Prostate gland (tissue), 2 donors: ENCODE measurements around the gene FRMPD2. TPM values are rescaled to one million over a fixed set of nuclear protein-coding genes. Genes with fewer than 3 reads are reported as not detected.
A peak's percentile ranks its signal among the peaks of the same experiment; 100 is the strongest.

Experiments used
- DNase-seq: peaks from one replicate; pipeline ENCODE4 v3.0.0-alpha.2; 2019; ENCODE audit warnings: low spot score
- H3K27ac ChIP-seq, 2 donors: fragments of 200-600 bp; sonication (generic); 2 replicates each; pipeline ENCODE4 v1.5.1; 2017 to 2019
- H3K27me3 ChIP-seq: fragments of 200-600 bp; sonication (generic); replicated peaks from 2 replicates; pipeline ENCODE4 v1.5.1; 2019; ENCODE audit not compliant: insufficient read depth
- H3K36me3 ChIP-seq, 2 donors: fragments of 200-600 bp; sonication (generic); 1 replicate in 1 of 2; 2 replicates in 1 of 2; pipeline versions ENCODE4 v1.5.1 to v1.8.1; 2017 to 2019
- H3K4me1 ChIP-seq: fragments of 200-600 bp; sonication (generic); replicated peaks from 2 replicates; pipeline ENCODE4 v1.5.1; 2019
- H3K4me3 ChIP-seq, 2 donors: fragments of 200-600 bp; sonication (generic); 2 replicates each; pipeline ENCODE4 v1.5.1; 2017 to 2019
- H3K9me3 ChIP-seq: fragments of 200-600 bp; sonication (generic); 2 replicates; pipeline ENCODE4 v1.5.1; 2017
- POLR2A ChIP-seq: fragments of 450-650 bp; IDR thresholded peaks from one replicate; pipeline ENCODE4 v1.6.1; 2016; ENCODE audit warnings: antibody characterized with exemption, mild to moderate bottlenecking
- POLR2AphosphoS5 ChIP-seq: sonication (generic); formaldehyde crosslinking; IDR thresholded peaks from one replicate; pipeline ENCODE4 v1.6.1; 2017; ENCODE audit warnings: antibody characterized with exemption
- WGBS: methylation state at CpG from one replicate; pipeline ENCODE4 v1.1.5; 2018; 5-methylcytosine and 5-hydroxymethylcytosine counted together
- intact Hi-C: fragments of 100-400 bp; cut with DNase I; formaldehyde crosslinking; loops from one replicate; pipeline ENCODE4 v1.14.2; 2022
- total RNA-seq, 2 donors: library from RNA; depleted of rRNA; stranded (reverse); fragments of >200 nt; gene quantifications; one replicate each; pipeline ENCODE4 v1.1.0, GENCODE V29; 2016
- TF ChIP-seq, protein P1 (sequence below), 4 experiments: fragments of 200-600 bp in 2 of 4; fragments of 450-650 bp in 2 of 4; sonication (generic) in 2 of 4; IDR thresholded peaks; 1 replicate in 3 of 4; 2 replicates in 1 of 4; pipeline ENCODE4 v1.5.1; 2016 to 2019; ENCODE audit warnings: antibody characterized with exemption in 4 of 4, mild to moderate bottlenecking in 2 of 4, moderate library complexity in 2 of 4

FRMPD2 gene
- total RNA-seq, 2 donors from 2014 or later, result 0.97 to 3.4 TPM

DNA sequence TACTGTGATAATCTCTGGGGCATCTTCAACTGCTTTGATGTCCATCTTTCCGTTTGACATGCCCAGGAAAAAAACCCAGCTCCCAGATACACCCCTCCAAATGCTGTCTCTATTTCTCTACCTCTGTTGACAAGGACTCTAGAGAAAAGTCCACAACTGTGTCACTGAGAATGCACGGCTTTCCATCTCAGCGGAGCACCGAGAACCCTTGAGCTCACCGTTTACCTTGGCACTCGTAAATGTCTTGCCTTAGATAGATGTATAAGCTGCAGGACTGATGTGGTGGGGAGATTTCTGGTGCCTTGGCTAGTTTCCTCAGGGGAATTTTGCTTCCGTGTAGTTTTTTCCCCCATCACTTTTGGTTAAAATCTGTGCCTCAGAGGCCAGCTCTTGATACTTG, 24.6 kb upstream of the FRMPD2 start:
- no peak for DNase-seq
- intact Hi-C loops, result no loop called here
- H3K36me3 ChIP-seq, result no peaks in the 10 kb centered on the region
- no peak overlapping the region for H3K4me3 ChIP-seq
- TF ChIP-seq, protein P1, sequence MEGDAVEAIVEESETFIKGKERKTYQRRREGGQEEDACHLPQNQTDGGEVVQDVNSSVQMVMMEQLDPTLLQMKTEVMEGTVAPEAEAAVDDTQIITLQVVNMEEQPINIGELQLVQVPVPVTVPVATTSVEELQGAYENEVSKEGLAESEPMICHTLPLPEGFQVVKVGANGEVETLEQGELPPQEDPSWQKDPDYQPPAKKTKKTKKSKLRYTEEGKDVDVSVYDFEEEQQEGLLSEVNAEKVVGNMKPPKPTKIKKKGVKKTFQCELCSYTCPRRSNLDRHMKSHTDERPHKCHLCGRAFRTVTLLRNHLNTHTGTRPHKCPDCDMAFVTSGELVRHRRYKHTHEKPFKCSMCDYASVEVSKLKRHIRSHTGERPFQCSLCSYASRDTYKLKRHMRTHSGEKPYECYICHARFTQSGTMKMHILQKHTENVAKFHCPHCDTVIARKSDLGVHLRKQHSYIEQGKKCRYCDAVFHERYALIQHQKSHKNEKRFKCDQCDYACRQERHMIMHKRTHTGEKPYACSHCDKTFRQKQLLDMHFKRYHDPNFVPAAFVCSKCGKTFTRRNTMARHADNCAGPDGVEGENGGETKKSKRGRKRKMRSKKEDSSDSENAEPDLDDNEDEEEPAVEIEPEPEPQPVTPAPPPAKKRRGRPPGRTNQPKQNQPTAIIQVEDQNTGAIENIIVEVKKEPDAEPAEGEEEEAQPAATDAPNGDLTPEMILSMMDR (IDR thresholded peaks at IDR 0.05), result no peak
- TF ChIP-seq POLR2AphosphoS5 (no peak), POLR2A (no peak)
- 43% methylated on average over 7 of the region's 7 CpGs for whole genome bisulfite sequencing
- peaks cover 5% of the 10 kb centered on the region for H3K4me1 ChIP-seq
- no peaks in the 10 kb centered on the region for H3K9me3 ChIP-seq
- no peak overlapping the region for H3K27ac ChIP-seq
- no peaks in the 10 kb centered on the region for H3K27me3 ChIP-seq

- WGBS, result 73% methylated on average over 4 of the region's 4 CpGs
- TF ChIP-seq, protein P1 (IDR thresholded peaks at IDR 0.05), result no peak
- no peak for TF ChIP-seq POLR2AphosphoS5
- no peak for TF ChIP-seq POLR2A
- intact Hi-C loops, result no loop called here
- no peaks in the 10 kb centered on the region for H3K36me3 ChIP-seq
- H3K27ac ChIP-seq, result peak overlapping the region in 1 of 2 donors; percentile 50
- peaks cover 5% of the 10 kb centered on the region for H3K4me1 ChIP-seq
- H3K27me3 ChIP-seq, result no peaks in the 10 kb centered on the region
- DNase-seq, result no peak
- no peak overlapping the region for H3K4me3 ChIP-seq
- no peaks in the 10 kb centered on the region for H3K9me3 ChIP-seq
Observed at GRCh38 chr10:48296576-48297098, 22.1 kb upstream of the FRMPD2 start.

- intact Hi-C loops, result no loop called here
- WGBS, result 85% methylated on average over 2 of the region's 2 CpGs
- DNase-seq, result no peak
- no peak for TF ChIP-seq POLR2AphosphoS5
- TF ChIP-seq POLR2A, result no peak
- TF ChIP-seq, protein P1 (IDR thresholded peaks at IDR 0.05), result no peak
- H3K27ac ChIP-seq, result no peak overlapping the region
- no peaks in the 10 kb centered on the region for H3K36me3 ChIP-seq
- no peak overlapping the region for H3K4me3 ChIP-seq
- H3K27me3 ChIP-seq, result no peaks in the 10 kb centered on the region
- H3K9me3 ChIP-seq, result no peaks in the 10 kb centered on the region
- H3K4me1 ChIP-seq, result peaks cover 5% of the 10 kb centered on the region
Observed at GRCh38 chr10:48294431-48294830, 19.9 kb upstream of the FRMPD2 start.

DNA sequence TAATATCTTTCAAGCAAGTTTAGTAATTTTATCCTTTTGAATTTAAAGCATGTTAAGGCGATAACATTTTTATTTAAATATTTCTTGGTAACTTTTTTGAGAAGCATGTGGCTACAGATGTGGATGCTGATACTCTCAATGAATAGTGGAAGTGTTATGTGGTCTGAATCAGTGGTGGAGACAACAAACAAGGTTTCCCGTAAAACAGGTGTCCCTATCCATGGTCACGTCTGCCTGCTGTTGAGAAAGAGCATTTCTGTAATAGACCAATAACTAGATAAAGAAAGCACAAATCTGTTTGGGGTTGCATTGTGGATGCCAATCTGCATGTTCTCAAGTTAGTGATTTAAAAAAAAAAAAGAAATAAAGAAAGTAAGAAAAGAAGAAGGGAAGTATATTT, 18.1 kb upstream of the FRMPD2 start:
- Histone ChIP-seq H3K36me3 (no peaks in the 10 kb centered on the region), H3K9me3 (no peaks in the 10 kb centered on the region), H3K4me3 (no peak overlapping the region), H3K4me1 (peaks cover 10% of the 10 kb centered on the region), H3K27me3 (no peaks in the 10 kb centered on the region), H3K27ac (no peak overlapping the region)
- WGBS, result 96% methylated on average over 3 of the region's 3 CpGs
- no peak for TF ChIP-seq POLR2AphosphoS5
- TF ChIP-seq, protein P1 (IDR thresholded peaks at IDR 0.05), result no peak
- TF ChIP-seq POLR2A, result no peak
- no peak for DNase-seq
- intact Hi-C loops, result no loop called here

DNA sequence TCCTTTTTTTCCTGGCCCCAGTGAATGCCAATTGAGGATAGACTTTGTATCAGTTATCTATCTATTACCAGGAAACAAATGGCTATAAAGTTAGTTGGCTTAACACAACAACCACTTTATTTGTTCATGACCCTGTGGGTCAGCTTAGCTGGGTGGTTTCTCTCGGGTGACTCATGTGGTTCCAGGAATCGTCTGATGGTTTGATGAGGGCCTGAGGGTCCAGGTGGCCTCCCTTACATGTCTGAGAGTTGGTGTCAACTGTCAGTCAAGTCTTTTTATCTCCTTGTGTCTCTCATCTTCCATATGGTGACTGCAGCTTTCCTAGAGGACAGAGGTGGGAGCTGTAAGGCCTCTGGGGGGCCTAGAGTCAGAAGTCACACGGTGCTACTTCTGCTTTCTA, 16.7 kb upstream of the FRMPD2 start:
- Histone ChIP-seq H3K27ac (no peak overlapping the region), H3K36me3 (no peaks in the 10 kb centered on the region), H3K4me1 (peaks cover 5% of the 10 kb centered on the region), H3K4me3 (no peak overlapping the region), H3K27me3 (no peaks in the 10 kb centered on the region), H3K9me3 (no peaks in the 10 kb centered on the region)
- 76% methylated on average over 3 of the region's 3 CpGs for WGBS
- intact Hi-C loops, result no loop called here
- no peak for DNase-seq
- TF ChIP-seq, protein P1 (IDR thresholded peaks at IDR 0.05), result no peak
- TF ChIP-seq POLR2AphosphoS5 (no peak), POLR2A (no peak)
